OCI-LY7 (cell line): ENCODE measurements around the gene EIF4E3. TPM values are rescaled to one million over a fixed set of nuclear protein-coding genes. Genes with fewer than 3 reads are reported as not detected.
A peak's percentile ranks its signal among the peaks of the same experiment; 100 is the strongest.

Source experiments
- BruUV-seq: library from RNA; stranded (reverse); fragments of 400-500 nt; replicated peaks from 2 replicates; lab custom pipeline; 2021; lab: Mats Ljungman, UMichigan
- CTCF ChIA-PET: fragments of 300-600 bp; sonication (Branson Sonifier 250); formaldehyde crosslinking; loops from one replicate; lab custom pipeline; 2022; ENCODE audit warnings: antibody characterized with exemption; ENCODE audit not compliant: unreplicated experiment; lab: Charles Lee
- POLR2A ChIA-PET: fragments of 300-600 bp; sonication (Branson Sonifier 250); formaldehyde crosslinking; loops from one replicate; lab custom pipeline; 2022; ENCODE audit warnings: antibody characterized with exemption; lab: Charles Lee
- DNase-seq: peaks from one replicate; pipeline ENCODE4 v3.0.0-alpha.2; 2015; ENCODE audit warnings: low spot score
- H2AFZ ChIP-seq: fragments of 200-600 bp; sonication (generic), shearing (Covaris generic); 2 replicates; pipeline ENCODE4 v1.6.1; 2014; ENCODE audit warnings: mild to moderate bottlenecking, antibody characterized with exemption, low read length, moderate library complexity
- H3K27ac ChIP-seq: fragments of 200-600 bp; sonication (generic); 2 replicates; pipeline ENCODE4 v1.5.1; 2014; ENCODE audit warnings: mixed run types, low read depth, mild to moderate bottlenecking, moderate library complexity, low read length, inconsistent platforms; ENCODE audit not compliant: poor library complexity, severe bottlenecking
- H3K36me3 ChIP-seq: fragments of 200-600 bp; sonication (generic); 2 replicates; pipeline ENCODE4 v1.6.1; 2014; ENCODE audit warnings: mild to moderate bottlenecking, antibody characterized with exemption, low read length, moderate library complexity, mixed read lengths; ENCODE audit not compliant: insufficient read depth
- H3K4me1 ChIP-seq: fragments of 200-600 bp; sonication (generic); 2 replicates; pipeline ENCODE4 v1.5.1; 2014; ENCODE audit warnings: mild to moderate bottlenecking, low read length; ENCODE audit not compliant: insufficient read depth, poor library complexity, severe bottlenecking
- H3K4me2 ChIP-seq: fragments of 200-600 bp; sonication (generic); 2 replicates; pipeline ENCODE4 v1.6.1; 2014; ENCODE audit warnings: mild to moderate bottlenecking, low read length
- H3K4me3 ChIP-seq: fragments of 200-600 bp; sonication (generic); 2 replicates; pipeline ENCODE4 v1.5.1; 2014; ENCODE audit warnings: mild to moderate bottlenecking, low read depth, low read length; ENCODE audit not compliant: poor library complexity, severe bottlenecking
- H3K79me2 ChIP-seq: fragments of 200-600 bp; sonication (generic); 2 replicates; pipeline ENCODE4 v1.6.1; 2016; ENCODE audit warnings: low read depth, mild to moderate bottlenecking, low read length, moderate library complexity, mixed read lengths; ENCODE audit not compliant: insufficient read depth
- H3K9me2 ChIP-seq: fragments of 200-600 bp; sonication (generic); 2 replicates; pipeline ENCODE4 v1.6.1; 2016; ENCODE audit warnings: mild to moderate bottlenecking, low read length, mixed read lengths; ENCODE audit not compliant: insufficient read depth
- H3K9me3 ChIP-seq: fragments of 200-600 bp; sonication (generic); 2 replicates; pipeline ENCODE4 v1.6.1; 2014; ENCODE audit warnings: mild to moderate bottlenecking, mixed run types, low read length, mixed read lengths
- H4K20me1 ChIP-seq: fragments of 200-600 bp; sonication (generic); 2 replicates; pipeline ENCODE4 v1.6.1; 2014; ENCODE audit warnings: mild to moderate bottlenecking, antibody characterized with exemption, low read length, moderate library complexity, mixed read lengths; ENCODE audit not compliant: insufficient read depth
- CTCF ChIP-seq: fragments of 200-600 bp; sonication (generic); conservative IDR thresholded peaks from 2 replicates; pipeline ENCODE4 v1.5.1; 2014; ENCODE audit warnings: mild to moderate bottlenecking, antibody characterized with exemption, low read length, moderate library complexity, mixed read lengths
- EZH2phosphoT487 ChIP-seq: fragments of 200-600 bp; sonication (generic); IDR thresholded peaks from 2 replicates; pipeline ENCODE4 v1.6.1; 2018; ENCODE audit warnings: low read depth, borderline replicate concordance, mild to moderate bottlenecking, mixed run types, antibody characterized with exemption, low read length, moderate library complexity, mixed read lengths
- intact Hi-C: fragments of 100-400 bp; cut with micrococcal nuclease; formaldehyde crosslinking; loops from one replicate; pipeline ENCODE4 v1.10.0; 2022; ENCODE audit not compliant: unreplicated experiment
- total RNA-seq, 2 experiments: library from RNA; depleted of rRNA in 1 of 2; stranded (reverse); fragments of >200 nt in 1 of 2; shearing (Covaris generic) in 1 of 2; gene quantifications; 2 replicates each; pipeline ENCODE4 v1.2.3, GENCODE V29; 2014 to 2022

EIF4E3 gene
- total RNA-seq, 2 experiments from 2014 or later = not detected

DNA sequence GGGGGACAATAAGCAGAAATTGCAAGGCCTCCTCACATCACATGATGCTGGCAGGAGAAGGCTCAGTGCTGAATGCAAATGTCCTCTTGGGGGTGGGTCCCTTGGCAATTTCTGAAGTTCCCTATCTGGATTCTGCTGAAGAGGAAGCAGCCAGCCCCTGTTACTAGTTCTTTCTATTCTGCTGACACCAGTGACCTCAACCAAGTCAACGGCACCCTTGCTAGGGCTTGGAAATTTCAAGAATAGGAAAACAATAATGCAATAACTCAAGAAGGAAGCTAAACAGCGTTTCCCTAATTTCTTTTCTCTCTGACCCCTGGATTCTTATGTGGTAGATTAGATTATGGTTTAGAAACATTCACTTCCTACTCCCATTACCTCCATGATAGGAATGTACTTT, 95.5 kb downstream of the EIF4E3 start:
- no peak overlapping the region for H3K27ac ChIP-seq
- CTCF ChIA-PET = no interaction called here
- peak overlapping the region; percentile 11; the same call in 1 of the 2 replicates for H2AFZ ChIP-seq
- H4K20me1 ChIP-seq = no peaks in the 10 kb centered on the region
- H3K4me2 ChIP-seq = 0 out of 2 replicates have a peak overlapping the region, but pooled peaks have one; percentile 2
- no peaks in the 10 kb centered on the region for H3K36me3 ChIP-seq
- BruUV-seq = no TSS peak
- H3K9me2 ChIP-seq = no peaks in the 10 kb centered on the region
- intact Hi-C loops = no loop called here
- peaks cover 3% of the 10 kb centered on the region for H3K4me1 ChIP-seq
- H3K79me2 ChIP-seq = no peaks in the 10 kb centered on the region
- no peak for TF ChIP-seq EZH2phosphoT487
- no peak for TF ChIP-seq CTCF
- no peaks in the 10 kb centered on the region for H3K9me3 ChIP-seq
- POLR2A ChIA-PET = no interaction called here
- no peak overlapping the region for H3K4me3 ChIP-seq
- peak; percentile 19 for DNase-seq

- CTCF ChIA-PET = no interaction called here
- H3K9me2 ChIP-seq = no peaks in the 10 kb centered on the region
- no TSS peak for BruUV-seq
- H3K4me1 ChIP-seq = peaks cover 3% of the 10 kb centered on the region
- H3K4me2 ChIP-seq = 0 out of 2 replicates have a peak overlapping the region, but pooled peaks have one; percentile 2
- no peaks in the 10 kb centered on the region for H3K36me3 ChIP-seq
- no peaks in the 10 kb centered on the region for H3K9me3 ChIP-seq
- POLR2A ChIA-PET = interaction anchor here (1.2 kb wide), 1 partner anchor 10 kb away, joined by 3 read pairs; no protein-coding TSS in a partner anchor
- DNase-seq = no peak
- peak overlapping the region; percentile 11; the same call in 1 of the 2 replicates for H2AFZ ChIP-seq
- H3K79me2 ChIP-seq = no peaks in the 10 kb centered on the region
- H3K4me3 ChIP-seq = no peak overlapping the region
- intact Hi-C loops = no loop called here
- no peak overlapping the region for H3K27ac ChIP-seq
- TF ChIP-seq CTCF (no peak), EZH2phosphoT487 (no peak)
- H4K20me1 ChIP-seq = no peaks in the 10 kb centered on the region
Observed at GRCh38 chr3:71629289-71629688, 95.9 kb downstream of the EIF4E3 start.

- no peak overlapping the region for H3K27ac ChIP-seq
- H2AFZ ChIP-seq = no peak overlapping the region
- no peak overlapping the region for H3K4me2 ChIP-seq
- peaks cover 3% of the 10 kb centered on the region for H3K4me1 ChIP-seq
- BruUV-seq = no TSS peak
- no peaks in the 10 kb centered on the region for H3K79me2 ChIP-seq
- intact Hi-C loops = no loop called here
- TF ChIP-seq EZH2phosphoT487 (no peak), CTCF (no peak)
- CTCF ChIA-PET = no interaction called here
- DNase-seq = no peak
- no peak overlapping the region for H3K4me3 ChIP-seq
- POLR2A ChIA-PET = interaction anchor here (0.9 to 1.8 kb wide), 4 partner anchors 9 to 35 kb away, joined by 3 to 4 read pairs (median 3); no protein-coding TSS in a partner anchor
- H3K9me3 ChIP-seq = no peaks in the 10 kb centered on the region
- no peaks in the 10 kb centered on the region for H3K9me2 ChIP-seq
- no peaks in the 10 kb centered on the region for H3K36me3 ChIP-seq
- no peaks in the 10 kb centered on the region for H4K20me1 ChIP-seq
Observed at GRCh38 chr3:71628522-71628921, 96.7 kb downstream of the EIF4E3 start.
